Type B pancreatic cell (in vitro differentiated cells): ENCODE results near the gene VPS4A. TPM values are rescaled to one million over a fixed set of nuclear protein-coding genes. Genes with fewer than 3 reads are reported as not detected.

Experiments used
- DNase-seq: peaks from one replicate; pipeline ENCODE4 v3.0.0; 2021; ENCODE audit warnings: mixed read lengths; ENCODE audit not compliant: unreplicated experiment; ENCODE audit errors: extremely low spot score
- H3K27ac Mint-ChIP-seq: 2 replicates; pipeline ENCODE4 v1.8.0; 2021; ENCODE audit warnings: mild to moderate bottlenecking, mixed read lengths
- H3K27me3 Mint-ChIP-seq: 2 replicates; pipeline ENCODE4 v1.8.0; 2021; ENCODE audit warnings: mixed read lengths
- H3K36me3 Mint-ChIP-seq: 2 replicates; pipeline ENCODE4 v1.8.0; 2021; ENCODE audit warnings: mixed read lengths
- H3K4me1 Mint-ChIP-seq: one replicate; pipeline ENCODE4 v1.8.0; 2021; ENCODE audit warnings: mixed read lengths; ENCODE audit not compliant: unreplicated experiment
- H3K4me3 Mint-ChIP-seq: 2 replicates; pipeline ENCODE4 v1.8.0; 2021; ENCODE audit warnings: mild to moderate bottlenecking, mixed read lengths
- H3K9me3 Mint-ChIP-seq: 2 replicates; pipeline ENCODE4 v1.8.0; 2021; ENCODE audit warnings: mixed read lengths
- total RNA-seq: library from RNA; stranded (reverse); gene quantifications from 2 replicates; pipeline ENCODE4 v1.2.1, GENCODE V29; 2021; ENCODE audit warnings: low replicate concordance
- TF ChIP-seq, protein P1 (sequence below): fragments of 200-600 bp; sonication (generic); conservative IDR thresholded peaks from 2 replicates; pipeline ENCODE4 v1.5.0; 2021; ENCODE audit warnings: antibody characterized with exemption, mild to moderate bottlenecking

The VPS4A gene
- total RNA-seq, 1 donor from 2014 or later: 31.2 TPM

DNA sequence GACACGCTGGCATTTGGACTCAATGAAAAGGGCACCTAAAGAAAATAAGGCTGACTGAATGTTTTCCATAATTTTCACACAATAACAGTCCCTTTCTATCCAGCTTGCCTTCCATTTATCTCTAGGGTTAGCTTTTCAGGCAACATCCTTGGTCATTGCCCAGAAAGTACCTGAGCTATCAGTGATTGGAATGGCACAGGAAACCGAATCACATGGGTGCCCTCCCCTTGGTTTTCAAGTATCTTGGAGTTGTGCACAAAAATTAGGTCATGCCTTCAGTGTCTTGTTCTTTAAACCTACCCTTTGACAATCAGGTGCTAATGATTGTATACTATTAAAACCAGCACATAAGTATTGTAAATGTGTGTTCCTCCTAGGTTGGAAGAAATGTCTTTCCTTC, 3.3 kb upstream of the VPS4A start:
- H3K27ac Mint-ChIP-seq: no peak overlapping the region
- no peaks in the 10 kb centered on the region for H3K9me3 Mint-ChIP-seq
- H3K4me1 Mint-ChIP-seq: peaks cover 16% of the 10 kb centered on the region
- DNase-seq: no peak
- peaks cover 3% of the 10 kb centered on the region for H3K36me3 Mint-ChIP-seq
- no peaks in the 10 kb centered on the region for H3K27me3 Mint-ChIP-seq
- no peak overlapping the region for H3K4me3 Mint-ChIP-seq
- TF ChIP-seq, protein P1, sequence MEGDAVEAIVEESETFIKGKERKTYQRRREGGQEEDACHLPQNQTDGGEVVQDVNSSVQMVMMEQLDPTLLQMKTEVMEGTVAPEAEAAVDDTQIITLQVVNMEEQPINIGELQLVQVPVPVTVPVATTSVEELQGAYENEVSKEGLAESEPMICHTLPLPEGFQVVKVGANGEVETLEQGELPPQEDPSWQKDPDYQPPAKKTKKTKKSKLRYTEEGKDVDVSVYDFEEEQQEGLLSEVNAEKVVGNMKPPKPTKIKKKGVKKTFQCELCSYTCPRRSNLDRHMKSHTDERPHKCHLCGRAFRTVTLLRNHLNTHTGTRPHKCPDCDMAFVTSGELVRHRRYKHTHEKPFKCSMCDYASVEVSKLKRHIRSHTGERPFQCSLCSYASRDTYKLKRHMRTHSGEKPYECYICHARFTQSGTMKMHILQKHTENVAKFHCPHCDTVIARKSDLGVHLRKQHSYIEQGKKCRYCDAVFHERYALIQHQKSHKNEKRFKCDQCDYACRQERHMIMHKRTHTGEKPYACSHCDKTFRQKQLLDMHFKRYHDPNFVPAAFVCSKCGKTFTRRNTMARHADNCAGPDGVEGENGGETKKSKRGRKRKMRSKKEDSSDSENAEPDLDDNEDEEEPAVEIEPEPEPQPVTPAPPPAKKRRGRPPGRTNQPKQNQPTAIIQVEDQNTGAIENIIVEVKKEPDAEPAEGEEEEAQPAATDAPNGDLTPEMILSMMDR: no peak

DNA sequence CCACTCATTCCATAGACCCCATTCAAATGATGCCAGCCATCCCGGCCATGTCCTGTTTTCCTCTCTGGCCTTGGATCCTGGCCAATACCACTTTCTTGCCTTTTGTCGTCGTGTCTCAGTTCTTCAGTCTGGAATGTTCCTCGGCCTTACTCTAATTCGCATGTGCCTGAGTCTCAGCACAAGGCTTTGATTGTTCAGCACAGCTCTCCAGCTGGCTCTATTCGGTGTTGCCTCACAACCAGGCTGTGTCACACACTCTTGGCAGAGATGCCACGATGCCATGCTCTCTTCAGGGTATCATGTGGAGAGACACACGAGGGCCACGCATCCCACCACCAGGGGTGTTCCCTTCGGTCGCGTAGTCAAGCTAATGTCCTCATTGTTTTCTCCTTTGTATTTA, 1.8 kb upstream of the VPS4A start:
- peak overlapping the region; percentile 23 for H3K4me3 Mint-ChIP-seq
- TF ChIP-seq, protein P1: no peak
- no peaks in the 10 kb centered on the region for H3K27me3 Mint-ChIP-seq
- peaks cover 24% of the 10 kb centered on the region for H3K4me1 Mint-ChIP-seq
- H3K27ac Mint-ChIP-seq: no peak overlapping the region
- H3K9me3 Mint-ChIP-seq: no peaks in the 10 kb centered on the region
- no peak for DNase-seq
- H3K36me3 Mint-ChIP-seq: peaks cover 6% of the 10 kb centered on the region

GRCh38 chr16:69311533-69312387, 610 bp downstream of the VPS4A start:
- peaks cover 19% of the 10 kb centered on the region for H3K4me1 Mint-ChIP-seq
- H3K9me3 Mint-ChIP-seq: no peaks in the 10 kb centered on the region
- H3K4me3 Mint-ChIP-seq: peak overlapping the region; percentile 98
- peak overlapping the region; percentile 93 for H3K27ac Mint-ChIP-seq
- peaks cover 6% of the 10 kb centered on the region for H3K36me3 Mint-ChIP-seq
- TF ChIP-seq, protein P1: no peak
- H3K27me3 Mint-ChIP-seq: no peaks in the 10 kb centered on the region
- DNase-seq: no peak

- Mint-ChIP-seq H3K4me1 (peaks cover 19% of the 10 kb centered on the region), H3K27me3 (no peaks in the 10 kb centered on the region), H3K27ac (peak overlapping the region; percentile 73), H3K4me3 (peak overlapping the region; percentile 79), H3K9me3 (no peaks in the 10 kb centered on the region), H3K36me3 (peaks cover 3% of the 10 kb centered on the region)
- TF ChIP-seq, protein P1: no peak
- DNase-seq: no peak
Measured at GRCh38 chr16:69313469-69313868, 2.3 kb downstream of the VPS4A start.

DNA sequence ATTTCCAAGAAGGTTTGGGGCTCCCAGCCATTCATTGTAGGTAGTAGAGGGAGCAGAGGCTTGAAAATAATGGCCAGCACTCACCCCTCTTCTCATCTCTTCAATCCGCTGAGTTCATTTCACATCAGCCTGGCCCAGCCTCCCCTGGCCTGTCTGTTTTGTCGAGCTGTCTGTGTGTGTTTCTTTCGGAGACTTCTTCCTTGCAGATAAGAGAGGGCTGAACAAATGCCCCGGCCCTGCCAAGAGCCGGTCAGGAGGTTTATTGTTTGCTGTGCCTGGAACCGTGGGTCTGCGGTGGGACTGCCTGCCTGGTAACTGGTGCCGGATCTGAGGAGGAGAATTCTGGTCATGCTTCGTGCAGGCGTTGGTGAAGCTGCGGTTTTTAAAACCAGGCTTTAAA, 3.4 kb downstream of the VPS4A start:
- no peak overlapping the region for H3K4me3 Mint-ChIP-seq
- H3K4me1 Mint-ChIP-seq: peaks cover 19% of the 10 kb centered on the region
- TF ChIP-seq, protein P1: no peak
- peaks cover 6% of the 10 kb centered on the region for H3K36me3 Mint-ChIP-seq
- no peak overlapping the region for H3K27ac Mint-ChIP-seq
- H3K27me3 Mint-ChIP-seq: no peaks in the 10 kb centered on the region
- DNase-seq: no peak
- H3K9me3 Mint-ChIP-seq: no peaks in the 10 kb centered on the region
